ENCODE results near the gene TANGO2. TPM values are rescaled to one million over a fixed set of nuclear protein-coding genes. Genes with fewer than 3 reads are reported as not detected.

Gene TANGO2
- total and polyA plus RNA-seq, 9 of the 15 experiments (the other 6 are each of a cell fraction or from before 2014, with no cell fraction given) = 15.5 to 94.9 (median 70.1) TPM

DNA sequence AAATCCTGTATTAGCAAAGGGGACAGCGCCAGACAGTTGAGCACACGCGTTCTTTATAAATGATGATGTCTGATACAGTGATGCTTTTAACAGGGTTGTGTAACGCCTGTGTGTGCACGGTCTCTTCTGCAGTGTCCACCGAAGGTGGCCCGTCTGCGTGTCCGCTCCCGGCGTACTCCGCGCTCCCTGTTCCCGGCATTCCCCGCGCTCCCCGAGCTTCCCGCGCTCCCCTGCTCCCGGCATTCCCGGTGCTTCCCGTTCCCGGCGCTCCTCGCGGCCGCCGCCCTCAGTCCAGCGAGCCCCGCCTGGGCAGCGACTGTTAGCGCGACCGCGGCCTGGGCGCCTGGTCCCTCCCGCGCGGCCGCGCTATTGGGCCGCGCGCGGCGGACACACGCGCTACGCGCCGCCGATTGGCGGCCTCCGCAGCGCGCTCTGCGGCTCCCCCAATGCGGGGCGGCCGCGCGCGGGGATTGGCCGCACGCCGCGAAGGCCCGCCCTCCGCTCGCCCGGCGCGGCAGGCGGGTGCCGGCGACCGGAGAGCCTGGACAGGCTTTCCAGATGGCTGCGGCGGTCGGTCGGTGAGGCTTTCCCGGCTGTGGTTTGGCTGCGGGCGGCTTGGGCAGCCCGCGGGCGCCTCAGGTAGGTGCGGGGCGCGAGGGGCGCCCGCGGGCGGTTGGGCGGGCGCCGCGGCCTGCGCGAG is 59.0 kb downstream of the TANGO2 start, which contains the start of gene DGCR8 (continued):
- no peak for TF ChIP-seq RBM39 (optimal IDR thresholded peaks at IDR 0.05; ENCODE audit: low read depth, low read length)
- no peak for TF ChIP-seq DIDO1 (tag; IDR thresholded peaks at IDR 0.05; ENCODE audit: low read depth)
- TF ChIP-seq ZNF717 (CRISPR knock-in tag; IDR thresholded peaks at IDR 0.05) = no peak
- no peak for TF ChIP-seq NUFIP1 (IDR thresholded peaks at IDR 0.05; ENCODE audit: partially characterized antibody)
- TF ChIP-seq ETV6 (IDR thresholded peaks at IDR 0.05; ENCODE audit: borderline replicate concordance in 1 of 2, low read depth in 2 of 2, low read length in 1 of 2) = no peak; a peak in 1 of 4 replicates
- no peak for TF ChIP-seq ETV6 (CRISPR knock-in tag; IDR thresholded peaks at IDR 0.05; ENCODE audit: borderline replicate concordance)
- TF ChIP-seq GATA2 (CRISPR knock-in tag; IDR thresholded peaks at IDR 0.05) = no peak
- TF ChIP-seq, protein P1, sequence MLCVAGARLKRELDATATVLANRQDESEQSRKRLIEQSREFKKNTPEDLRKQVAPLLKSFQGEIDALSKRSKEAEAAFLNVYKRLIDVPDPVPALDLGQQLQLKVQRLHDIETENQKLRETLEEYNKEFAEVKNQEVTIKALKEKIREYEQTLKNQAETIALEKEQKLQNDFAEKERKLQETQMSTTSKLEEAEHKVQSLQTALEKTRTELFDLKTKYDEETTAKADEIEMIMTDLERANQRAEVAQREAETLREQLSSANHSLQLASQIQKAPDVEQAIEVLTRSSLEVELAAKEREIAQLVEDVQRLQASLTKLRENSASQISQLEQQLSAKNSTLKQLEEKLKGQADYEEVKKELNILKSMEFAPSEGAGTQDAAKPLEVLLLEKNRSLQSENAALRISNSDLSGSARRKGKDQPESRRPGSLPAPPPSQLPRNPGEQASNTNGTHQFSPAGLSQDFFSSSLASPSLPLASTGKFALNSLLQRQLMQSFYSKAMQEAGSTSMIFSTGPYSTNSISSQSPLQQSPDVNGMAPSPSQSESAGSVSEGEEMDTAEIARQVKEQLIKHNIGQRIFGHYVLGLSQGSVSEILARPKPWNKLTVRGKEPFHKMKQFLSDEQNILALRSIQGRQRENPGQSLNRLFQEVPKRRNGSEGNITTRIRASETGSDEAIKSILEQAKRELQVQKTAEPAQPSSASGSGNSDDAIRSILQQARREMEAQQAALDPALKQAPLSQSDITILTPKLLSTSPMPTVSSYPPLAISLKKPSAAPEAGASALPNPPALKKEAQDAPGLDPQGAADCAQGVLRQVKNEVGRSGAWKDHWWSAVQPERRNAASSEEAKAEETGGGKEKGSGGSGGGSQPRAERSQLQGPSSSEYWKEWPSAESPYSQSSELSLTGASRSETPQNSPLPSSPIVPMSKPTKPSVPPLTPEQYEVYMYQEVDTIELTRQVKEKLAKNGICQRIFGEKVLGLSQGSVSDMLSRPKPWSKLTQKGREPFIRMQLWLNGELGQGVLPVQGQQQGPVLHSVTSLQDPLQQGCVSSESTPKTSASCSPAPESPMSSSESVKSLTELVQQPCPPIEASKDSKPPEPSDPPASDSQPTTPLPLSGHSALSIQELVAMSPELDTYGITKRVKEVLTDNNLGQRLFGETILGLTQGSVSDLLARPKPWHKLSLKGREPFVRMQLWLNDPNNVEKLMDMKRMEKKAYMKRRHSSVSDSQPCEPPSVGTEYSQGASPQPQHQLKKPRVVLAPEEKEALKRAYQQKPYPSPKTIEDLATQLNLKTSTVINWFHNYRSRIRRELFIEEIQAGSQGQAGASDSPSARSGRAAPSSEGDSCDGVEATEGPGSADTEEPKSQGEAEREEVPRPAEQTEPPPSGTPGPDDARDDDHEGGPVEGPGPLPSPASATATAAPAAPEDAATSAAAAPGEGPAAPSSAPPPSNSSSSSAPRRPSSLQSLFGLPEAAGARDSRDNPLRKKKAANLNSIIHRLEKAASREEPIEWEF (CRISPR knock-in tag; IDR thresholded peaks at IDR 0.05) = no peak
- TF ChIP-seq GABPB2 (CRISPR knock-in tag; conservative IDR thresholded peaks at IDR 0.05) = peak; percentile 85; the same call in 1 of the 2 replicates
- TF ChIP-seq SAFB (IDR thresholded peaks at IDR 0.05; ENCODE audit: borderline replicate concordance, low read depth, low read length) = no peak
- TF ChIP-seq SAFB2 (IDR thresholded peaks at IDR 0.05; ENCODE audit: borderline replicate concordance, low read depth, low read length, severe bottlenecking) = no peak
- TF ChIP-seq ZSCAN29 (IDR thresholded peaks at IDR 0.05) = no peak
- TF ChIP-seq HDGF (IDR thresholded peaks at IDR 0.05) = no peak
- TF ChIP-seq MYC (IDR thresholded peaks at IDR 0.05; ENCODE audit: low read depth, low read length) = peak; percentile 98
- peak; percentile 88 for TF ChIP-seq MYC (CRISPR knock-in tag; IDR thresholded peaks at IDR 0.05; ENCODE audit: borderline replicate concordance, low read depth)
- TF ChIP-seq PTTG1 (tag; IDR thresholded peaks at IDR 0.05; ENCODE audit: low read depth) = no peak
- TF ChIP-seq YY1 (IDR thresholded peaks at IDR 0.05; ENCODE audit: borderline replicate concordance in 1 of 3, control insufficient read depth in 1 of 3, extremely low read depth in 1 of 3, insufficient read depth in 3 of 3, insufficient read length in 1 of 3, insufficient replicate concordance in 2 of 3, low read depth in 1 of 3, low read length in 2 of 3) = peak in 1 of 3 experiments; percentile 50
- peak; percentile 91 for TF ChIP-seq HSF4 (CRISPR knock-in tag; IDR thresholded peaks at IDR 0.05; ENCODE audit: borderline replicate concordance)
- TF ChIP-seq LEF1 (IDR thresholded peaks at IDR 0.05) = no peak
- no peak for TF ChIP-seq MCM2 (IDR thresholded peaks at IDR 0.05; ENCODE audit: low read depth)
- no peak for TF ChIP-seq HNRNPK (IDR thresholded peaks at IDR 0.05; ENCODE audit: low read depth, low read length, poor library complexity, severe bottlenecking)
- TF ChIP-seq, protein P2, sequence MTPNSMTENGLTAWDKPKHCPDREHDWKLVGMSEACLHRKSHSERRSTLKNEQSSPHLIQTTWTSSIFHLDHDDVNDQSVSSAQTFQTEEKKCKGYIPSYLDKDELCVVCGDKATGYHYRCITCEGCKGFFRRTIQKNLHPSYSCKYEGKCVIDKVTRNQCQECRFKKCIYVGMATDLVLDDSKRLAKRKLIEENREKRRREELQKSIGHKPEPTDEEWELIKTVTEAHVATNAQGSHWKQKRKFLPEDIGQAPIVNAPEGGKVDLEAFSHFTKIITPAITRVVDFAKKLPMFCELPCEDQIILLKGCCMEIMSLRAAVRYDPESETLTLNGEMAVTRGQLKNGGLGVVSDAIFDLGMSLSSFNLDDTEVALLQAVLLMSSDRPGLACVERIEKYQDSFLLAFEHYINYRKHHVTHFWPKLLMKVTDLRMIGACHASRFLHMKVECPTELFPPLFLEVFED (CRISPR knock-in tag; conservative IDR thresholded peaks at IDR 0.05) = no peak
- peak; percentile 60; the same call in 1 of the 2 replicates for TF ChIP-seq TCF7L2 (IDR thresholded peaks at IDR 0.05; ENCODE audit: low read depth, low read length)

All from K562 (cell line).